Measurements from ENCODE around the gene LIX1.

- TF ChIP-seq CTCF (IDR thresholded peaks at IDR 0.05) (no peak), POLR2A (IDR thresholded peaks at IDR 0.05) (no peak)
Measured at GRCh38 chr5:97074859-97075489, 67.4 kb downstream of the LIX1 start.
